Glomerular visceral epithelial cell (primary cell): Measurements from ENCODE around the gene HSPA1L.
"Not testable (repeated sequence)": the region's sequence is repeated elsewhere in the genome, so short reads cannot be mapped to it uniquely, and the experiment has no call there.

Experiments used
- DNase-seq: peaks from one replicate; pipeline ENCODE4 v3.0.0-alpha.2; 2016; ENCODE audit errors: extremely low spot score

The HSPA1L gene

GRCh38 chr6:31836474-31837368, 21.6 kb upstream of the HSPA1L start:
- no peak for DNase-seq

GRCh38 chr6:31836047-31836473, 21.0 kb upstream of the HSPA1L start:
- DNase-seq, result no peak

GRCh38 chr6:31834367-31835250, 19.5 kb upstream of the HSPA1L start:
- peak; percentile 88 for DNase-seq

GRCh38 chr6:31831350-31832215, 16.5 kb upstream of the HSPA1L start:
- DNase-seq, result no peak

GRCh38 chr6:31830886-31831335, 15.8 kb upstream of the HSPA1L start:
- DNase-seq, result no peak

- peak; percentile 46 for DNase-seq
Observed at GRCh38 chr6:31829633-31830283, 14.7 kb upstream of the HSPA1L start.

GRCh38 chr6:31827286-31828079, 12.4 kb upstream of the HSPA1L start, which contains the start of gene HSPA1B:
Gene HSPA1B, plus strand, starts transcription at chr6:31827738. Its CDS starts 213 bp downstream, at chr6:31827951.
- DNase-seq, result peak; percentile 100

GRCh38 chr6:31826793-31827285, 11.8 kb upstream of the HSPA1L start:
- DNase-seq, result peak; percentile 87

GRCh38 chr6:31825553-31825952, 10.5 kb upstream of the HSPA1L start:
- no peak for DNase-seq

- DNase-seq, result not testable (repeated sequence)
Observed at GRCh38 chr6:31823592-31824196, 8.6 kb upstream of the HSPA1L start.

GRCh38 chr6:31822036-31822821, 7.1 kb upstream of the HSPA1L start:
- DNase-seq, result peak; percentile 74

GRCh38 chr6:31821301-31822035, 6.4 kb upstream of the HSPA1L start:
- DNase-seq, result peak; percentile 52

GRCh38 chr6:31820399-31820798, 5.3 kb upstream of the HSPA1L start:
- DNase-seq, result not testable (repeated sequence)

GRCh38 chr6:31819871-31820299, 4.8 kb upstream of the HSPA1L start:
- no peak for DNase-seq

- DNase-seq, result not testable (repeated sequence)
Observed at GRCh38 chr6:31817929-31818511, 2.9 kb upstream of the HSPA1L start.

- not testable (repeated sequence) for DNase-seq
Observed at GRCh38 chr6:31817133-31817928, 2.2 kb upstream of the HSPA1L start.

GRCh38 chr6:31814677-31815024, 432 bp downstream of the HSPA1L start:
- peak; percentile 98 for DNase-seq
